DMS 273 treated with DMSO at 0.1 percent for 48 hours (cell line): ENCODE results near the gene VCAM1.
"Not testable (repeated sequence)": the region's sequence is repeated elsewhere in the genome, so short reads cannot be mapped to it uniquely, and the experiment has no call there.

Source experiments
- DNase-seq: peaks from one replicate; lab custom pipeline; 2025; lab: John Stamatoyannopoulos, UW

VCAM1 gene, protein sequence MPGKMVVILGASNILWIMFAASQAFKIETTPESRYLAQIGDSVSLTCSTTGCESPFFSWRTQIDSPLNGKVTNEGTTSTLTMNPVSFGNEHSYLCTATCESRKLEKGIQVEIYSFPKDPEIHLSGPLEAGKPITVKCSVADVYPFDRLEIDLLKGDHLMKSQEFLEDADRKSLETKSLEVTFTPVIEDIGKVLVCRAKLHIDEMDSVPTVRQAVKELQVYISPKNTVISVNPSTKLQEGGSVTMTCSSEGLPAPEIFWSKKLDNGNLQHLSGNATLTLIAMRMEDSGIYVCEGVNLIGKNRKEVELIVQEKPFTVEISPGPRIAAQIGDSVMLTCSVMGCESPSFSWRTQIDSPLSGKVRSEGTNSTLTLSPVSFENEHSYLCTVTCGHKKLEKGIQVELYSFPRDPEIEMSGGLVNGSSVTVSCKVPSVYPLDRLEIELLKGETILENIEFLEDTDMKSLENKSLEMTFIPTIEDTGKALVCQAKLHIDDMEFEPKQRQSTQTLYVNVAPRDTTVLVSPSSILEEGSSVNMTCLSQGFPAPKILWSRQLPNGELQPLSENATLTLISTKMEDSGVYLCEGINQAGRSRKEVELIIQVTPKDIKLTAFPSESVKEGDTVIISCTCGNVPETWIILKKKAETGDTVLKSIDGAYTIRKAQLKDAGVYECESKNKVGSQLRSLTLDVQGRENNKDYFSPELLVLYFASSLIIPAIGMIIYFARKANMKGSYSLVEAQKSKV

DNA sequence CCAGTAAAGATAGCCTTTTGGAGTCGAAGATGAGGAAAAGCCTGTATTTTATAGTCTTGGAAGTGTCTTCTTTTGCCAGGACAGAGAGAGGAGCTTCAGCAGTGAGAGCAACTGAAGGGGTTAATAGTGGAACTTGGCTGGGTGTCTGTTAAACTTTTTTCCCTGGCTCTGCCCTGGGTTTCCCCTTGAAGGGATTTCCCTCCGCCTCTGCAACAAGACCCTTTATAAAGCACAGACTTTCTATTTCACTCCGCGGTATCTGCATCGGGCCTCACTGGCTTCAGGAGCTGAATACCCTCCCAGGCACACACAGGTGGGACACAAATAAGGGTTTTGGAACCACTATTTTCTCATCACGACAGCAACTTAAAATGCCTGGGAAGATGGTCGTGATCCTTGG, at the start of gene VCAM1:
VCAM1 (plus strand) TSS at position 253 of the 400 bp plus-strand sequence; CDS start at position 372, 119 bp downstream.
- no peak for DNase-seq

- DNase-seq, result no peak
These were observed 49.5 kb upstream of the VCAM1 start for GRCh38 chr1:100670083-100670482.

GRCh38 chr1:100671601-100672000, 47.9 kb upstream of the VCAM1 start:
- no peak for DNase-seq

GRCh38 chr1:100683448-100684349, 35.8 kb upstream of the VCAM1 start:
- no peak for DNase-seq

- no peak for DNase-seq
These were observed 19.8 kb upstream of the VCAM1 start for GRCh38 chr1:100699744-100700143.

GRCh38 chr1:100700586-100700985, 19.0 kb upstream of the VCAM1 start:
- DNase-seq, result no peak

DNA sequence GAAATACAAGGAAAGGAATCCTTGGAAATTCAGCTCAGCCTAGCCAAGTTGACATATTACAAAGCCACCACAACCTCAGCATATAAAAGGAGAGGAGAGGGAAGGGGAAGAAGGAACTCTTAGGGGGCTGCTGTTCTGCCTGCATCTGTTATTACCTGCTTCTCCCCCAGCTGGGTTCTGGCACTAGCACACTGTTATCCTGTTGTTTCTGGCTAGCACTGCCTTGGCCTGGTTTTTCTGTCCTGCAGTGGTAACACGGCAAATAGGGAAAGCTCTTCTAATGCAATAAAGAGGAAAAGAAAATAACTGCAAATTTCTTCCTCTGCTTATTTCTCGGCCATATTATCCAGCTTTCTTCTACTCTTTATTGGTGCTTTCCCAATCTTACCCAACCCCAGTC, 16.5 kb upstream of the VCAM1 start:
- no peak for DNase-seq

DNA sequence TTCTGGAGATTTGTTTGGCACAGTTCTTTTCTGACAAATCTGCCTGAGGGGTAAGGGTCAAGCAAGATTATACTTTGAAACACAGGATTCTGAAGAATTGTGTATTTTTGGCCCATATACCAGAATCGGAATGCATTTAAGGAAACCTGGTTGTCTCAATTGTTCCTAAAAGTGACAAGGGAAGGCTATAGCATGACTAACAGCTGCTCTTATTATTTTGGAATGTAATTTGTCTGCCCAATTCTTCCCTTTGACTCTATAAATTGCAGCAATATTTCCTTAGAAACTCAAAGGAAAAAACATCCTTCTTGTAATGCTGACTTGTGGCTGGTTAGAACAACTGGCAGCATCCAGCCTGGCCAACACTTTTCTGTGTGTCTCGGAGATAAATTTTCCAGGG, 15.8 kb upstream of the VCAM1 start:
- no peak for DNase-seq

DNA sequence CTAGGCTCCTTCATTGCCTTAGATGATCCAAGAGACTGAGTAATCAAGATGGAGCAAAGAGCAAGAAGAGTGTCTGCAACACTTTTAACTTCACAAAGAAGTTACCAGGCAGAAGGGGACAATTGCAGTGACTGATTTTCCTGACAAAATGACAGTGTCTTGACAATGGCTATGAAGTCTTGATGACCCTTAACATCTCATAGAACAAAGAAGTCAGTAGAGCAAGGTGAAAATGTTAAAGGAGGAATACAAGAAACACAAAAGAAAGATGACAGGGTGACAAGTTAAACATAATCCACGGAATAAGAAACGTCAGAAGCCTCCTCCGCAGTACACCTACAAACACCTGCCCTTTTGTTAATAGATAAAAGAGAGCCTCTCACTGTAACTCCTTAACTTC, 15.1 kb upstream of the VCAM1 start:
- DNase-seq, result no peak

DNA sequence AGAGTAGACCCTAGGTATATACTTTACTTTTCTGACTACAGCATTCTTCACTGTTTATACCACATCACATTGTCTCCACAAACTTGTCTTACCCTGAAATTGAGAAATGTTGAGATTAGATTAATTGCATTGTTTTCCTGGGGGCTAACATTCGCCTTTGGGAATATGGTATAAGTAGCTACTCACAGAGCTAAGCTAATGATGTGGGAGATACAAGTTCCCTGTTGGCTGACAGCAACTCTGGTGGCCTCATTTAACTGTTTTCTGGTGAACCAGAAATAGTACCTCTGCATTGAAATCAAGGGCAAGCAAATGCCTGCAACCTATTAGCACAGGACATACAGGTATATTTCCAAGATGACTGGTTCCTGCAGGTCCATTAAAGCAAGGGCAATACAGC, 13.2 kb upstream of the VCAM1 start:
- no peak for DNase-seq

GRCh38 chr1:100706856-100707255, 12.7 kb upstream of the VCAM1 start:
- no peak for DNase-seq

DNA sequence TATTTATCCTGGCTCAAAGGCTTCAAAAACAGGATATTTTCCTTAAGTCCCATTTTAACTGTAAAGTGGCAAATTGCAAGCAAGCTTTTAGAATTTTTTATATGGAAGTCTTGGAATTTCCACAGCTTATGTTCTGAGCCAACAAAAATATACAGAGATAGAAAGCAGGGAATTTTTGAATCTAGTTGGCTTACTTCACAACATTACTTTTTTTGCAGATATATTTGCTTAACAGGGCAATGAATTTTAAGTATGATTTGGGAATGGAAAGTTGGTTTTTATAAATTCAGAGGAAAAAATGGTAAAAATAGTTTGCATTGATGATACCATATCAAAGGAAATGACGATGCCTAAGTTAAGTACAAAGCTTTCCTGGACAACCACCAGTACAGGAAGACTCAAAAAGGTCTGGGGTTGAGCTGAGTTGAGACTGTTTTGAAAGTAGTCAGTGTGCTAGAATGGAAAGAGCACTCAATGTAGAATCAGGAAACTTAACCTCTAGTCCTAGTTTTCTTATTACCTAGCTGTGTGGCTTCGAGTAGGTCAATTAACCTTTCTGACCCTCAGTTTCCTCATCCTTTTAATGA, 11.0 kb upstream of the VCAM1 start:
- DNase-seq, result no peak

- DNase-seq, result no peak
These were observed 8.4 kb upstream of the VCAM1 start for GRCh38 chr1:100710906-100711682.

DNA sequence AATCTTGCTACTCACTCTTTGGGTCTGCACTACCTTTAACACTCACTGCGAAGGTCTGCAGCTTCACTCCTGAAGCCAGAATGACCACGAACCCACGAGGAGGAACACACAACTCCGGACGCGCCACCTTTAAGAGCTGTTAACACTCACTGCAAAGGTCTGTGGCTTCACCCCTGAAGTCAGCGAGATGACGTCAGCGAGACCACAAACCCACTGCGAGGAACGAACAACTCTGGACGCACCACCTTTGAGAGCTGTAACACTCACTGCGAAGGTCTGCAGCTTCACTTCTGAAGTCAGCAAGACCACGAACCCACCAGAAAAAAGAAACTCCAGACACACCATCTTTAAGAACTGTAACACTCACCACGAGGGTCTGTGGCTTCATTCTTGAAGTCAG, 6.5 kb upstream of the VCAM1 start:
- DNase-seq, result not testable (repeated sequence)

- DNase-seq, result no peak
These were observed 5.9 kb upstream of the VCAM1 start for GRCh38 chr1:100713626-100714025.

DNA sequence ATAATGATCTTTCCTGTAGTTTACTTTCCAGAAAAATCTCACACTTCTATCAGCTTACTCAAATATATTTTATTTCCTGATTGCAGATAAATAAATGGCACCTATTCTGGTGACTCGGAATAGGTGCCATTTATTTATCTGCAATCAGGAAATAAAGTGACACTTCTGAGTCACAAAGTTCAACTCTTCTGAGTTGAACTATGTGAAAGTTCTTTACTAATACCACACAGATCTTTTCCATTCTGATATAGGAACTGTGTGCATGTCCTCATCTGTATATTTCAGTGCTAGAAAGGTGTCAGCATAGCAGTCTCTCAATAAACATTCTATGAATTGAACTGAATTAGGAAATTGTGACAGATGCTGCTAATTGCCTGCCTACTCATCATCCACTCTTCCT, 4.9 kb upstream of the VCAM1 start:
- DNase-seq, result no peak

DNA sequence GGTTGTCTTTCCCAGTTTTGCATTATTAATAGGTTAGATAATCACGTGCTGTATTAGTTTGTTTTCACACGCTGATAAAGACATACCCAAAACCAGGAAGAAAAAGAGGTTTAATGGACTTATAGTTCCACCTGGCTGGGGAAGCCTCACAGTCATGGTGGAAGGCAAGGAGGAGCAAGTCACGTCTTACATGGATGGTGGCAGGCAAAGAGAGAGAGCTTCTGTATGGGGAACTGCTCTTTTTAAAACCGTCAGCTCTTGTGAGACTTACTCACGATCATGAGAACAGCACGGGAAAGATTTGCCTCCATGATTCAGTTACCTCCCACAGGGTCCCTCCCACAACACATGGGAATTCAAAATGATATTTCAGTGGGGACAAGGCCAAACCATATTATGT, 2.3 kb upstream of the VCAM1 start:
- DNase-seq, result no peak

DNA sequence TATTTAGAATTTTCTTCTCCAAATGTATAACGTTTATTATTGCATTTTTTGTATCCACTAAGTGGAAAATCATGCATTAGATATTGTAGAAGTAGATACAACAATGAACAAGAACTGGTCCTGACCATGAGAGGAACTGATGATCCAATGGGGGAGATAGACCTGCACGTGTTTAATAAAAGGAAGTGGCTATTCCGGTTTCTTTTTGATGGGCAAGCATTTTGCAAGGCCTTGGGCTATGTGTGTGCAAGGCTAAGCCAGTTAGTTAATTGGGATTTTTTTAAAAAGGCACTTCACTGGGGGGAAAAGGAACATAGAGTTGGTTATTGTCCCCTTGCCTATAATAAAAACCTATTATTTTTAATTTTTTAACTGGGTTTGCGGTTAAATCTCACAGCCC, 961 bp upstream of the VCAM1 start:
- DNase-seq, result no peak

DNA sequence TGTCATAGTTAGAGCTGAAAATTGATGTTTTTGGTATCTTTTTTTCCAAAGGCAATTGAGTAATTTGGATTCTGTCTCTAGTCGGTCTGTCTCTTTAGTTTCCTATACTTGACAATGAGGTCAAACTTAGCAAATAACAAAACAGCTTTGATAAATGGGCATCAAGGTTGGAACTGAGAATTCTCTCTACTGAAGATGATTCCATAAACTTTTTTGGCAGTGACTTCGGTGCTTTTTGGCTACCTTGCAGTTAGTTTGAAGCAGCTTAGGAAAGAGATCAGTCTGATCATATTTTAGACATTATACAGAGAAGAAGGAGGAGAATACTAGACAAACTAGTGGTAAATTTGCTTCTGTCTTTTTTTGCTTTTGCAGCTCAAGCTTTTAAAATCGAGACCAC, 559 bp downstream of the VCAM1 start:
- DNase-seq, result no peak

DNA sequence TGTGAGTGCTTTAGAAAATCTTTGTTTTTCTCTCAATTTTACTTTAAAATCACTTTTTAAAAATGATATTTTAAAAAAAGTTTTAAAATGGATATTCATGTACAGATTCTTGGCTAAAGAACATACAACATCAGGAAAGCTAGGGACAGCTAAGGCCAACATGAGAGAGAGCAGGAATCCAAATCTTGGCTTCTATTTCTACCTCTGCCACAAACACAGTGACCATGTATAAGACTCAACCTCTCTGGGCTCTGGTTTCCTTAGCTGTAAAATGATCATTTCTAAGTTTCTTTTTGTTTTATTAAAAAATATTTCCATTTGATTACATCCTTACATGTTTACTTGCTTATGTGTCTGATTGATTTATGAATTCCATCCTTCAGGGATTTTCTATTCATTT, 1.2 kb downstream of the VCAM1 start:
- no peak for DNase-seq

GRCh38 chr1:100721526-100722207, 2.1 kb downstream of the VCAM1 start:
- no peak for DNase-seq
